Adipocyte (in vitro differentiated cells): ENCODE measurements around the gene GNG7.
A peak's percentile ranks its signal among the peaks of the same experiment; 100 is the strongest.

Experiments
- DNase-seq: peaks from one replicate; pipeline ENCODE4 v3.0.0-alpha.2; 2015; ENCODE audit warnings: low read depth
- H3K27me3 ChIP-seq: replicated peaks from 2 replicates; pipeline ENCODE4 v1.7.0; 2013; ENCODE audit warnings: mild to moderate bottlenecking, low read length, moderate library complexity; ENCODE audit not compliant: control insufficient read depth, insufficient read depth
- H3K36me3 ChIP-seq: 2 replicates; pipeline ENCODE4 v1.7.0; 2013; ENCODE audit warnings: low read length, mild to moderate bottlenecking, moderate library complexity; ENCODE audit not compliant: control insufficient read depth, insufficient read depth, severe bottlenecking
- H3K4me1 ChIP-seq: 2 replicates; pipeline ENCODE4 v1.7.0; 2013; ENCODE audit warnings: mild to moderate bottlenecking, low read length, moderate library complexity; ENCODE audit not compliant: control insufficient read depth, insufficient read depth
- H3K4me3 ChIP-seq: 2 replicates; pipeline ENCODE4 v1.7.0; 2013; ENCODE audit warnings: mild to moderate bottlenecking, low read length, moderate library complexity
- H3K9ac ChIP-seq: 2 replicates; pipeline ENCODE4 v1.7.0; 2013; ENCODE audit warnings: mild to moderate bottlenecking, low read length, moderate library complexity
- H3K9me3 ChIP-seq: 2 replicates; pipeline ENCODE4 v1.7.0; 2013; ENCODE audit warnings: mild to moderate bottlenecking, low read length, moderate library complexity; ENCODE audit not compliant: control insufficient read depth

The GNG7 gene

DNA sequence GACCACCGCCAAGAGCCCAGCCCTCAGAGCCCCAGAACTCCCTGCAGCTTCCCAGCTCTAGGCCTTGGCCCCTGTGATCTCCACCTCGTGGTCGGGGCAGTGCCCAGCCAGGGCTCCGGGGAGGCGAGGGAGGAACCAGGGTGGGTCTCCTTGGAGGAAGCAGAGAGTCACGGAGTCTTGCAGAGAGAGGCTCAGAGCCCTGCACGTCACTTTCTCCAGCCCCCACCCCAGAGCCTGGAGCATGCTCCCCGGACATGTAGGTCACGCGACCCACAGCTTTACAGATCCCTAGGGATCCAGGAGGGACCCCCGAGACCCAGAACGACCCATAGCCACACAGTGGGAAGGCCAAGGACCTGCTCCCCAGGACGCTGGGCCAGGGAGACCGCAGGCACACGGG lies 214.7 kb downstream of the GNG7 start:
- peaks cover 3% of the 10 kb centered on the region for H3K9me3 ChIP-seq
- DNase-seq: no peak
- H3K4me3 ChIP-seq: no peak overlapping the region
- no peaks in the 10 kb centered on the region for H3K27me3 ChIP-seq
- H3K36me3 ChIP-seq: no peaks in the 10 kb centered on the region
- no peak overlapping the region for H3K9ac ChIP-seq
- H3K4me1 ChIP-seq: peaks cover 21% of the 10 kb centered on the region

DNA sequence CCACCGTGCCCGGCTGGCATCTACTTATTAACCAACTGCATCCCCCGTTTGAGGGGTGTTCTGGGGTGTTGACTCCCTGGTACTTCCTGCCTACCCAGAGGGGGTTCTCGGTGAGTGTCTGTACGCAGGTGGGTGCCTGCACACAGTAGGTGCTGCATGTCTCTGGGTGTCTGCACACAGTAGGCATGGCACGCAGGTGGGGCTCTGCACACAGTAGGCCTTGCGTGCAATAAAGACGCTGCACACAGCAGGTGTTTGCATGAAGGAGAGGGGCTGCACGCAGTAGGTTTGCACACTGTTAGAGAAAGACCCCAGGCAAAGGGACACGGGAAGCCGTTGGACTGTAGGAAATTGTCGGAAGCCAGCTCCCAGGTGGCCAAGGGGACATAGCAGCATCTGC lies 215.4 kb downstream of the GNG7 start:
- no peak for DNase-seq
- peaks cover 21% of the 10 kb centered on the region for H3K4me1 ChIP-seq
- no peaks in the 10 kb centered on the region for H3K36me3 ChIP-seq
- H3K4me3 ChIP-seq: no peak overlapping the region
- peaks cover 8% of the 10 kb centered on the region for H3K9me3 ChIP-seq
- H3K9ac ChIP-seq: no peak overlapping the region
- H3K27me3 ChIP-seq: no peaks in the 10 kb centered on the region

- Histone ChIP-seq H3K9ac (no peak overlapping the region), H3K4me3 (no peak overlapping the region), H3K4me1 (peaks cover 12% of the 10 kb centered on the region), H3K27me3 (no peaks in the 10 kb centered on the region), H3K36me3 (no peaks in the 10 kb centered on the region), H3K9me3 (peaks cover 8% of the 10 kb centered on the region)
- no peak for DNase-seq
These were observed 217.1 kb downstream of the GNG7 start for GRCh38 chr19:2485428-2485827.

DNA sequence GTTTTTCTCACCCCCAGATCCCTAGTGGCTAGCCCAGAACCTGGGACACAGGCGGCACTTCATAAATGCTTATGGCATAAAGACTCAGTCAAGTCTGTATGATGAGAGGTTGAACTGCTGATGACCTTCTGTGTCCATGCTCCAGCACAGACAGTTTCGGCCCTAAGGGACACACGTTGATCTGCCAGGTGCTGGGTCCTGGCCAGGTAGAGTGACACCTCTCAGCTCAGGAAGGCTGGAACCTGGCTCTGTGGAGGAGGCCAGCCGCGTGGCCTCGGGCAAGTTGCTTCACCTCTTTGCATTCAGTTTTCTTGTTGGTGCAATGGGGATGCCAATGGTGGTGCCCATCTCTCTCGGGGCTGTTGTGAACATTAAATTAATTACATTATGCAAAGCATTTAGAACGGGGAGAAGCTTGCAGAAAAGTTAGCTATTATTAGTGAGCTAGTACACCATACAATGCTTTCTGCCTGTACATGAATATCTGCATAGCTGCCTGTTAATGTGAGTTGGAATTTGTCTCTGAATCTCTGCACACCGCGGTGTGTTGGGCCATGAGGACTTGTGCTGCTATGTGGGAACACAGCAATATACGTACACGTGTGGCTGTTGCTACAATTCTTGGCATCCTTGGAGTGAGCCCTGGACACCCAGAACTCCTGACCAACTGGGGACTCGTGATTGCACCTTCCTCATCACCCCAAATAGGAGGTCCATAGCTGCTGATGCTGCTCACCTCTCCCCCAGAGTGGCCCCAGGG lies 218.1 kb downstream of the GNG7 start:
- Histone ChIP-seq H3K9me3 (peaks cover 8% of the 10 kb centered on the region), H3K4me3 (no peak overlapping the region), H3K27me3 (no peaks in the 10 kb centered on the region), H3K36me3 (no peaks in the 10 kb centered on the region), H3K9ac (no peak overlapping the region), H3K4me1 (peaks cover 10% of the 10 kb centered on the region)
- DNase-seq: no peak

GRCh38 chr19:2483484-2484151 lies 218.9 kb downstream of the GNG7 start:
- Histone ChIP-seq H3K4me3 (no peak overlapping the region), H3K27me3 (no peaks in the 10 kb centered on the region), H3K9ac (no peak overlapping the region), H3K9me3 (peaks cover 8% of the 10 kb centered on the region), H3K36me3 (no peaks in the 10 kb centered on the region), H3K4me1 (peaks cover 6% of the 10 kb centered on the region)
- DNase-seq: no peak

DNA sequence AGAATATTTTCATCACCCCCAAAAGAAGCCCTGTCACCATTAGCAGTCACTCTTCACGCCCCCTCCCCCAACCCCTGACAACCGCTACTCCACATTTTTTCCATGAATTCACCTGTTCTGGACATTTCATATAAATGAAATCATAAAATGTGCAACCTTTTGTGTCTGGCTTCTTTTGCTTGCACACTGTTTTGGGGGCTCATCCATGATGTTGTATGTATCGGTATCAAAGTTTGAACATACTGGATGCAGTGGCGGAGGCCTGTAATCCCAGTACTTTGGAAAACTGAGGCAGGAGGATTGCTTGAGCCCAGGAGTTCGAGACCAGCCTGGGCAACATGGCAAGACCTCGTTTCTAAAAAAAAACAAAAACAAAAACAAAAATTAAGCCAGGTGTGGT lies 219.4 kb downstream of the GNG7 start:
- H3K9ac ChIP-seq: no peak overlapping the region
- peaks cover 3% of the 10 kb centered on the region for H3K4me1 ChIP-seq
- H3K4me3 ChIP-seq: no peak overlapping the region
- no peak for DNase-seq
- peaks cover 5% of the 10 kb centered on the region for H3K36me3 ChIP-seq
- no peaks in the 10 kb centered on the region for H3K27me3 ChIP-seq
- H3K9me3 ChIP-seq: peaks cover 8% of the 10 kb centered on the region

DNA sequence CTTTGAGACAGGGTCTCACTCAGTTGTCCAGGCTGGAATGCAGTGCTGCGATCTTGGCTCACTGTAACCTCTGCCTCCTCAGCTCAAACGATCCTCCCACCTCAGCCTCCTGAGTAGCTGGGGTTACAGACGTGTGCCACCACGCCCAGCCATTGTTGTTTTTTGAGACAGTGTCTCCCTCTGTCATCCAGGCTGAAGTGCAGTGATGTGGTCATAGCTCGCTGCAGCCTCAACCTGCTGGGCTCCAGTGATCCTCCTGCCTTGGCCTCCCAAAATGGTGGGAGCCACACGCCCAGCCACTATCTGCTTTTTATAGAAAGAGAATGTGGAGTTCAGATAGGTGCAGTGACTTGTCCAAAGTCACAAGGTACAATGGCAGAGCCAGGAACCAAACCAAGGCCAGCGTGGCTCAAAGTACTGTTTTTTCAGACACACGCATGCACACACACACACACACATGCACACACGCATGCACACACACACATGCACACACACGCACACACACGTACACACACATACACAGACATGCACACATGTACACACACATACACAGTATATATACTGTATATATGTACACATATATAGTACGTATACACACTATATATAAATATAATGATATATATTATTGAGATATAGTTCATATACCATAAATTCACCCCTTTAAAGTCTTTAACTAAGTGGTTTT lies 220.0 kb downstream of the GNG7 start:
- H3K9me3 ChIP-seq: peaks cover 8% of the 10 kb centered on the region
- H3K9ac ChIP-seq: no peak overlapping the region
- H3K4me1 ChIP-seq: no peaks in the 10 kb centered on the region
- no peak overlapping the region for H3K4me3 ChIP-seq
- H3K27me3 ChIP-seq: no peaks in the 10 kb centered on the region
- peaks cover 11% of the 10 kb centered on the region for H3K36me3 ChIP-seq
- no peak for DNase-seq

DNA sequence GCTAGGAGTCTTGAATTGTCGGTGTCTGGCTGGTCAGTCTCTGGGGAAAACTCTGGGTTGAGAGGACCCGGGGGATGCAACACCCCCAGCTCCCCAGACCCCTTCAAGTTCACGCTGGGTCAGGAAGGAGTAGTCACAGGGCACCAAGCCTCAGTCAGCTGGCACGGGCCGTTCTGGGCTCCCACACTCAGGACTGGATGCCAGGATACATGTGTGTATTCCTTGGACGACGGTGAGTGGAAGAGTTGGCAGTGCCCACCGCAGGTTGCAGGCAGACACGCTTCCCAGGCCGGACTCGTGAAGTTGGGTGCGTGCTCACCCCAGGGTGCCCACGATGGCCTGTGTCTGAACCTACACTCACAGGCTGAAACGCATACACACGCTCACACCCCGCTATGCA lies 221.0 kb downstream of the GNG7 start:
- peaks cover 17% of the 10 kb centered on the region for H3K36me3 ChIP-seq
- H3K9ac ChIP-seq: no peak overlapping the region
- no peak for DNase-seq
- H3K27me3 ChIP-seq: no peaks in the 10 kb centered on the region
- H3K9me3 ChIP-seq: peaks cover 8% of the 10 kb centered on the region
- H3K4me3 ChIP-seq: no peak overlapping the region
- no peaks in the 10 kb centered on the region for H3K4me1 ChIP-seq

DNA sequence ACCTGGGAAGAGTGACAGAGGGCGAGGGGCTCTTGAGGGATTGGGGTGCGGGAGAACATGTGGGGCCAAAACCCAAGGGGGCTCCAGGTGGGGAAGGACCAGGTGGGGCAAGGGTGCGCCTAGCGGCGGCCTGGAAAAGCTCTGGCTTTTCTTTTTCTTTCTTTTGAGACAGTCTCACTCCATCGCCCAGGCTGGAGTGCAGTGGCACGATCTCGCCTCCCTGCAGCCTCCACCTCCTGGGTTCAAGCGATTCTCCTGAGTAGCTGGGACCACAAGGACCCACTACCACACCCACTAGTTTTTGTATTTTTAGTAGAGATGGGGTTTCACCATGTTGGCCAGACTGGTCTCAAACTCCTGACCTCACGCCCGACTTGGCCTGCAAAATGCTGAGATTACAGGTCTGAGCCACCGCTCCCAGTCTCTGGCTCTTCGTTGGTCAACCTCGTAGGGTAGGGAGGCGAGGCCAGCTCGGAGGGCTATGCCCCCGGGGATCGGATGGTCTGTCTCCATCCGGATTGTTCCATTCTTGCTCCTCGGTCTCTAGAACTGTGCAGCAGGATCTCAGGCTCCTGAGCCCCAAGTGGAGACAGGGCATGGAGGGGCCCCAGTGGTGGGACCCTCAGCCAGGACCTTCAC lies 222.8 kb downstream of the GNG7 start:
- H3K27me3 ChIP-seq: no peaks in the 10 kb centered on the region
- H3K36me3 ChIP-seq: peaks cover 17% of the 10 kb centered on the region
- H3K4me1 ChIP-seq: peaks cover 3% of the 10 kb centered on the region
- no peak for DNase-seq
- peaks cover 8% of the 10 kb centered on the region for H3K9me3 ChIP-seq
- H3K9ac ChIP-seq: no peak overlapping the region
- H3K4me3 ChIP-seq: peak overlapping the region; percentile 95

- H3K36me3 ChIP-seq: peaks cover 17% of the 10 kb centered on the region
- no peaks in the 10 kb centered on the region for H3K27me3 ChIP-seq
- H3K9ac ChIP-seq: peak overlapping the region; percentile 96
- H3K4me1 ChIP-seq: peaks cover 3% of the 10 kb centered on the region
- peaks cover 8% of the 10 kb centered on the region for H3K9me3 ChIP-seq
- peak; percentile 84 for DNase-seq
- H3K4me3 ChIP-seq: peak overlapping the region; percentile 95
These were observed 223.5 kb downstream of the GNG7 start for GRCh38 chr19:2478756-2479555.
